CD14-positive monocyte (primary cell): ENCODE measurements around the gene HTR3C. TPM values are rescaled to one million over a fixed set of nuclear protein-coding genes. Genes with fewer than 3 reads are reported as not detected.

ENCODE experiments used
- DNase-seq, 3 donors: peaks; one replicate each; pipeline ENCODE4 v3.0.0-alpha.2; 2011 to 2022
- H2AFZ ChIP-seq: 2 replicates; pipeline ENCODE4 v1.6.0; 2012; ENCODE audit warnings: mild to moderate bottlenecking, low read depth, low read length, inconsistent platforms; ENCODE audit not compliant: insufficient read depth, poor library complexity, severe bottlenecking
- H3K27ac ChIP-seq, 2 donors: 1 replicate in 1 of 2; 2 replicates in 1 of 2; pipeline ENCODE4 v1.5.1; 2012 to 2013; ENCODE audit warnings: low read length in 2 of 2, control low read depth in 1 of 2, inconsistent platforms in 1 of 2, low read depth in 1 of 2, mild to moderate bottlenecking in 1 of 2
- H3K27me3 ChIP-seq, 2 donors: one replicate each; pipeline versions ENCODE4 v1.6.0 to v1.6.1; 2011 to 2013; ENCODE audit warnings: low read length in 2 of 2; ENCODE audit not compliant: control insufficient read depth in 2 of 2, insufficient read depth in 2 of 2
- H3K36me3 ChIP-seq, 2 donors: replicated peaks in 1 of 2; 1 replicate in 1 of 2; 2 replicates in 1 of 2; pipeline versions ENCODE4 v1.5.1 to v1.6.1; 2012 to 2013; ENCODE audit warnings: low read length in 2 of 2, control low read depth in 1 of 2, inconsistent platforms in 1 of 2, mild to moderate bottlenecking in 1 of 2; ENCODE audit not compliant: insufficient read depth in 2 of 2, control insufficient read depth in 1 of 2
- H3K4me1 ChIP-seq, 2 donors: 1 replicate in 1 of 2; 2 replicates in 1 of 2; pipeline versions ENCODE4 v1.5.1 to v1.6.1; 2012 to 2013; ENCODE audit warnings: low read length in 2 of 2, control low read depth in 1 of 2, inconsistent platforms in 1 of 2, mild to moderate bottlenecking in 1 of 2, moderate library complexity in 1 of 2; ENCODE audit not compliant: insufficient read depth in 2 of 2, control insufficient read depth in 1 of 2
- H3K4me2 ChIP-seq: replicated peaks from 2 replicates; pipeline ENCODE3; 2012; ENCODE audit warnings: low read length, moderate library complexity, mild to moderate bottlenecking; ENCODE audit not compliant: poor library complexity, severe bottlenecking; ENCODE audit errors: extremely low read depth
- H3K4me3 ChIP-seq, 3 experiments: fragments of 200-600 bp in 1 of 3; sonication (generic) in 1 of 3; replicated peaks in 1 of 3; 1 replicate in 2 of 3; 2 replicates in 1 of 3; pipeline ENCODE4 v1.5.1; 2011 to 2013; ENCODE audit warnings: low read length in 3 of 3, mild to moderate bottlenecking in 3 of 3, control low read depth in 2 of 3, low read depth in 2 of 3, inconsistent platforms in 1 of 3, moderate library complexity in 1 of 3
- H3K79me2 ChIP-seq: 2 replicates; pipeline ENCODE4 v1.6.0; 2012; ENCODE audit warnings: mild to moderate bottlenecking, control low read depth, inconsistent platforms, low read length, moderate library complexity; ENCODE audit not compliant: insufficient read depth
- H3K9ac ChIP-seq: 2 replicates; pipeline ENCODE4 v1.6.0; 2017; ENCODE audit warnings: low read length, mild to moderate bottlenecking; ENCODE audit not compliant: insufficient read depth, poor library complexity, severe bottlenecking
- H3K9me3 ChIP-seq, 2 donors: replicated peaks in 1 of 2; 1 replicate in 1 of 2; 2 replicates in 1 of 2; pipeline versions ENCODE4 v1.5.1 to v1.6.1; 2012 to 2013; ENCODE audit warnings: low read length in 2 of 2, control low read depth in 1 of 2; ENCODE audit not compliant: control insufficient read depth in 1 of 2, insufficient read depth in 1 of 2
- H4K20me1 ChIP-seq: 2 replicates; pipeline ENCODE4 v1.6.0; 2012; ENCODE audit warnings: mild to moderate bottlenecking, low read length, control low read depth, moderate library complexity; ENCODE audit not compliant: insufficient read depth
- H3K27ac Mint-ChIP-seq, 7 donors: one replicate each; pipeline ENCODE4 v1.8.0; 2020; ENCODE audit warnings: mild to moderate bottlenecking in 7 of 7, mixed read lengths in 7 of 7, moderate library complexity in 6 of 7, inconsistent platforms in 2 of 7
- H3K27me3 Mint-ChIP-seq, 3 donors: one replicate each; pipeline ENCODE4 v1.8.0; 2021 to 2022; ENCODE audit warnings: low read depth in 3 of 3, mild to moderate bottlenecking in 3 of 3, mixed read lengths in 3 of 3, moderate library complexity in 3 of 3, inconsistent platforms in 1 of 3
- H3K36me3 Mint-ChIP-seq, 2 donors: one replicate each; pipeline ENCODE4 v1.8.0; 2020; ENCODE audit warnings: mixed read lengths in 2 of 2, inconsistent platforms in 1 of 2, mild to moderate bottlenecking in 1 of 2
- H3K4me1 Mint-ChIP-seq: one replicate; pipeline ENCODE4 v1.8.0; 2020; ENCODE audit warnings: mild to moderate bottlenecking, mixed read lengths
- H3K4me3 Mint-ChIP-seq, 2 donors: one replicate each; pipeline ENCODE4 v1.8.0; 2020; ENCODE audit warnings: mild to moderate bottlenecking in 2 of 2, mixed read lengths in 2 of 2, moderate library complexity in 1 of 2
- H3K9me3 Mint-ChIP-seq, 7 donors: one replicate each; pipeline ENCODE4 v1.8.0; 2020 to 2022; ENCODE audit warnings: mixed read lengths in 7 of 7, mild to moderate bottlenecking in 6 of 7, moderate library complexity in 6 of 7, inconsistent platforms in 2 of 7
- CTCF ChIP-seq: fragments of 200-600 bp; IDR thresholded peaks from one replicate; pipeline ENCODE4 v1.8.0; 2022; ENCODE audit warnings: antibody characterized with exemption, mild to moderate bottlenecking
- WGBS: methylation state at CpG from one replicate; pipeline ENCODE4 v1.1.5; 2013; ENCODE audit warnings: missing lambda C conversion rate; ENCODE audit not compliant: insufficient coverage; 5-methylcytosine and 5-hydroxymethylcytosine counted together
- intact Hi-C, 2 donors: fragments of 100-400 bp; cut with micrococcal nuclease; formaldehyde crosslinking; loops; one replicate each; pipeline versions ENCODE4 v1.15.0 to v1.15.1; 2023
- polyA plus RNA-seq, 3 donors: library from polyadenylated mRNA; depleted of rRNA in 1 of 3; unstranded in 2 of 3; stranded (reverse) in 1 of 3; fragments of 300-500 nt in 2 of 3; fragments of >200 nt in 1 of 3; fragmentation: Illumina TruSeq in 2 of 3; gene quantifications; 1 replicate in 2 of 3; 2 replicates in 1 of 3; pipeline ENCODE4 v1.2.3, GENCODE V29; 2012 to 2021

HTR3C gene
- polyA plus RNA-seq, 3 donors = not detected

DNA sequence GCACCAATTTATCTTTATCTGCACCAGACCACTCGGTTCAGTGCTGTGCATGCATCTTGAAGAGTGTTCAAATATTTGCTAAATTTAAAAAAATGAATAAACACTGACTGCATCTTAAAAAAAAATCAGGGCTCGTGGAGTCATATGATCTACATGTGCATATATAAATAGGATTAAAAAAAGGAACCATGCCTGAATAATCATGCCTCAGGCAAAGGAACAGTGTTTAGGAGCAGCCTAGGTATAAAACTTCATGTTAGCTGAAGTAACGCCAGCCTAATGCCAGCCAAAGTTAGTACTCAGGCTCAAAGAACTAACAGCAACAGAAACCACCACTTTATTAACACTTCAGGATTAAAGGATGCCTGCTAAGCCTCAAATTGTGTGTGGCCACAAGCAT, 44.7 kb upstream of the HTR3C start:
- Histone ChIP-seq H3K27ac (no peak overlapping the region), H3K4me3 (no peak overlapping the region), H4K20me1 (no peaks in the 10 kb centered on the region), H3K36me3 (peaks cover 12 to 34% of the 10 kb centered on the region in 2 donors), H3K4me1 (peaks cover 32 to 35% of the 10 kb centered on the region in 2 donors), H3K79me2 (peaks cover 3% of the 10 kb centered on the region), H3K27me3 (no peaks in the 10 kb centered on the region), H3K9me3 (no peaks in the 10 kb centered on the region), H2AFZ (no peak overlapping the region), H3K9ac (no peak overlapping the region), H3K4me2 (no peak overlapping the region)
- H3K4me3 Mint-ChIP-seq = no peak overlapping the region
- H3K9me3 Mint-ChIP-seq = peaks cover 0 to 2% (median 0%) of the 10 kb centered on the region in 7 donors
- no peak for DNase-seq
- TF ChIP-seq CTCF = no peak
- H3K4me1 Mint-ChIP-seq = peaks cover 30% of the 10 kb centered on the region
- intact Hi-C loops = no loop called here
- peaks cover 36 to 38% of the 10 kb centered on the region in 2 donors for H3K36me3 Mint-ChIP-seq
- H3K27me3 Mint-ChIP-seq = no peaks in the 10 kb centered on the region
- no peak overlapping the region for H3K27ac Mint-ChIP-seq
- 88% methylated on average over 1 of the region's 3 CpGs for WGBS

DNA sequence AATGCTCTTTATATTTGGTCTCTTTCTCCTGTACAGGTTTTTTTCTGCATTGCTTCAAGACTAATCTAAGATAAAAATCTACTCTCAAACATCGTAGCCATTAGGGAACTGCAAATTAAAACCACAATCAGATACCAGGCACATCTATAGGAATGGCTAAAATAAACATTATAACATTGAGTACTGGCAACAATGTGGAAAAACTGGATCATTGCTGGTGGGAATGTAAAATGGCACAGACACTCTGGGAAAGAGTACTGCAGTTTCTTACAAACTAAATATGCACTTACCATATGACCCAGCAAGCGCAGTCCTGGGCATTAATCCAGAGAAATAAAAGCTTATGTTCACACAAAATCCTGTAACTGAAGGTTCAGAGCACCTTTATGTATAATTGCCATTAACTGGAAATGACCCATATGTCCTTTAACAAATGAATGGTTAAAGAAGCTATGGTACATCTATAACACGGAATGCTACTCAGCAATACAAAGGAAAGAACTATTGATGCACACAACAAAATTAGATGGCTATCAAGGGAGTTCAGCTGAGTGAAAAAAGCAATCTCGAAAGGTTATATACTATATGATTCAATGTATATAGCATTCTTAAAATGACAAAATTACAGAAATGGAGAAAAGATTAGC, 41.5 kb upstream of the HTR3C start:
- Histone ChIP-seq H2AFZ (no peak overlapping the region), H3K9ac (no peak overlapping the region), H3K4me2 (no peak overlapping the region), H3K9me3 (no peaks in the 10 kb centered on the region), H3K79me2 (no peaks in the 10 kb centered on the region), H4K20me1 (no peaks in the 10 kb centered on the region), H3K4me1 (peaks cover 19 to 20% of the 10 kb centered on the region in 2 donors), H3K27ac (no peak overlapping the region), H3K27me3 (no peaks in the 10 kb centered on the region), H3K36me3 (peaks cover 15 to 46% of the 10 kb centered on the region in 2 donors), H3K4me3 (no peak overlapping the region)
- Mint-ChIP-seq H3K4me3 (no peak overlapping the region), H3K27me3 (no peaks in the 10 kb centered on the region), H3K36me3 (peaks cover 40 to 45% of the 10 kb centered on the region in 2 donors), H3K9me3 (peaks cover 0 to 2% (median 0%) of the 10 kb centered on the region in 7 donors), H3K4me1 (peaks cover 24% of the 10 kb centered on the region), H3K27ac (no peak overlapping the region)
- intact Hi-C loops = loop anchor here in 1 of 2 donors (10.0 kb wide), 2 partner anchors 117 to 123 kb away; partner anchors contain the start of gene EIF2B5
- no peak for DNase-seq
- no peak for TF ChIP-seq CTCF
- no CpG with 5 or more reads among the region's 4 CpGs for WGBS
